HG02678 (cell line): ENCODE results near the gene SMIM12.

Experiments
- ATAC-seq: cut with Tn5 transposase; IDR thresholded peaks from one replicate; pipeline ENCODE4 v1.9.1; 2021; ENCODE audit warnings: mild to moderate bottlenecking, moderate library complexity; ENCODE audit not compliant: unreplicated experiment

SMIM12 gene

GRCh38 chr1:34803770-34804169 is 55.8 kb downstream of the SMIM12 start:
- no peak for ATAC-seq
